ENCODE measurements around the gene RPS25.

- TF ChIP-seq EZH2 (optimal IDR thresholded peaks at IDR 0.05; ENCODE audit: low read depth, low read length) (no peak), EZH2phosphoT487 (IDR thresholded peaks at IDR 0.05; ENCODE audit: low read length) (no peak), CTCF (IDR thresholded peaks at IDR 0.05; ENCODE audit: low read length) (peak; percentile 27)
Measured at GRCh38 chr11:119055901-119056300, 37.8 kb upstream of the RPS25 start.
